ENCODE data around the gene SCARB2.
"Not testable (repeated sequence)": the region's sequence is repeated elsewhere in the genome, so short reads cannot be mapped to it uniquely, and the experiment has no call there.

SCARB2 gene

DNA sequence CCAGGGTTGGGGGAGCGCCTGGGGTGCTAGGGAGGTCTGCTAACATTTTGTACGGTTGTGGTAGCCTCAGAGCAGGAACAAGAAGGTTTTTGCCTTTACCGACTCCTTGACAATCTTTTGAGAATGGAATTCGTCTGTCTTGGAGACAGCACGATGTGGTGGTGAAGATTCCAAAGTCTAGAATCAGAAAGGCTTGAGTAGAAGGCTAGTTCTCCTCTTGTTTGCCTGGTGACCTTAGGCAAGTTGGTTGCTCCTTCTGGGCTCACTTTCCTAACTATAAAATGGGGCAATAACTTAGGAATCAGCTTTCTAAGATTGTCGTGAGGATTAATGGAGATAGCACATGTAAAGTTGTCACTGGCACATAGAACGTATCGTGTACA lies 38.6 kb upstream of the SCARB2 start:
- Histone ChIP-seq H2AK5ac (ENCODE audit: low read length) (no peak overlapping the region), H2BK5ac (ENCODE audit: low read length) (no peak overlapping the region), H3K23ac (ENCODE audit: low read length) (no peak overlapping the region), H3K4me1 (ENCODE audit: control insufficient read depth, low read depth, low read length) (no peaks in the 10 kb centered on the region), H3K18ac (ENCODE audit: low read length) (no peak overlapping the region), H3K27ac (ENCODE audit: low read depth, low read length) (no peak overlapping the region), H3K56ac (ENCODE audit: low read length) (no peak overlapping the region), H3K36me3 (ENCODE audit: control insufficient read depth, insufficient read depth, low read length) (no peaks in the 10 kb centered on the region), H4K5ac (ENCODE audit: low read length) (no peak overlapping the region), H3K79me1 (ENCODE audit: low read length) (no peaks in the 10 kb centered on the region), H3K27me3 (ENCODE audit: insufficient read depth, low read length, poor library complexity) (no peaks in the 10 kb centered on the region), H4K8ac (ENCODE audit: low read depth, low read length) (no peak overlapping the region), H2BK15ac (replicated peaks; ENCODE audit: low read depth) (no peak overlapping the region), H3K4me2 (ENCODE audit: low read length) (no peak overlapping the region), H3K4me3 (ENCODE audit: low read length) (no peak overlapping the region), H3K79me2 (ENCODE audit: control insufficient read depth, insufficient read depth, low read length) (no peaks in the 10 kb centered on the region), H3K4ac (ENCODE audit: low read depth, low read length) (no peak overlapping the region), H2BK120ac (ENCODE audit: low read depth, low read length) (no peak overlapping the region), H3K9ac (ENCODE audit: low read length) (no peak overlapping the region)
- DNase-seq: no peak
- WGBS (ENCODE audit: extremely low coverage, insufficient coverage, low lambda C conversion rate): no CpG with 5 or more reads among the region's 8 CpGs

- Histone ChIP-seq H4K5ac (ENCODE audit: low read length) (no peak within 1 kb of the TSS), H3K4me2 (ENCODE audit: low read length) (peak within 1 kb of the TSS; percentile 34), H4K8ac (ENCODE audit: low read depth, low read length) (no peak within 1 kb of the TSS), H3K27me3 (ENCODE audit: insufficient read depth, low read length, poor library complexity) (no peaks in the 10 kb centered on the region), H3K23ac (ENCODE audit: low read length) (no peak within 1 kb of the TSS), H3K4me1 (ENCODE audit: control insufficient read depth, low read depth, low read length) (no peaks in the 10 kb centered on the region), H3K36me3 (ENCODE audit: control insufficient read depth, insufficient read depth, low read length) (no peaks in the 10 kb centered on the region), H3K18ac (ENCODE audit: low read length) (no peak within 1 kb of the TSS), H3K9ac (ENCODE audit: low read length) (peak within 1 kb of the TSS; percentile 21), H3K4me3 (ENCODE audit: low read length) (peak within 1 kb of the TSS; percentile 24), H3K27ac (ENCODE audit: low read depth, low read length) (no peak within 1 kb of the TSS), H2BK15ac (replicated peaks; ENCODE audit: low read depth) (no peak within 1 kb of the TSS), H2AK5ac (ENCODE audit: low read length) (no peak within 1 kb of the TSS), H3K4ac (ENCODE audit: low read depth, low read length) (no peak within 1 kb of the TSS), H3K79me2 (ENCODE audit: control insufficient read depth, insufficient read depth, low read length) (no peaks in the 10 kb centered on the region), H2BK120ac (ENCODE audit: low read depth, low read length) (no peak within 1 kb of the TSS), H2BK5ac (ENCODE audit: low read length) (no peak within 1 kb of the TSS), H3K56ac (ENCODE audit: low read length) (peak within 1 kb of the TSS; percentile 71), H3K79me1 (ENCODE audit: low read length) (no peaks in the 10 kb centered on the region)
- peak; percentile 94 for DNase-seq
- WGBS (ENCODE audit: extremely low coverage, insufficient coverage, low lambda C conversion rate): no CpG with 5 or more reads among the region's 68 CpGs
Measured at GRCh38 chr4:76251441-76252270, 38.0 kb upstream of the SCARB2 start, which contains the start of gene FAM47E. Gene FAM47E, plus strand, starts transcription at chr4:76251721. Its CDS starts 26 bp downstream, at chr4:76251747.

GRCh38 chr4:76250962-76251361 lies 37.3 kb upstream of the SCARB2 start:
- no peak overlapping the region for H2BK15ac ChIP-seq (replicated peaks; ENCODE audit: low read depth)
- DNase-seq: no peak
- H2BK120ac ChIP-seq (ENCODE audit: low read depth, low read length): no peak overlapping the region
- H3K4me3 ChIP-seq (ENCODE audit: low read length): no peak overlapping the region
- no peak overlapping the region for H2BK5ac ChIP-seq (ENCODE audit: low read length)
- no peaks in the 10 kb centered on the region for H3K36me3 ChIP-seq (ENCODE audit: control insufficient read depth, insufficient read depth, low read length)
- H2AK5ac ChIP-seq (ENCODE audit: low read length): no peak overlapping the region
- H3K4me1 ChIP-seq (ENCODE audit: control insufficient read depth, low read depth, low read length): no peaks in the 10 kb centered on the region
- H4K5ac ChIP-seq (ENCODE audit: low read length): no peak overlapping the region
- H3K79me1 ChIP-seq (ENCODE audit: low read length): no peaks in the 10 kb centered on the region
- no peaks in the 10 kb centered on the region for H3K27me3 ChIP-seq (ENCODE audit: insufficient read depth, low read length, poor library complexity)
- H4K8ac ChIP-seq (ENCODE audit: low read depth, low read length): no peak overlapping the region
- H3K79me2 ChIP-seq (ENCODE audit: control insufficient read depth, insufficient read depth, low read length): no peaks in the 10 kb centered on the region
- no peak overlapping the region for H3K23ac ChIP-seq (ENCODE audit: low read length)
- no peak overlapping the region for H3K56ac ChIP-seq (ENCODE audit: low read length)
- peak overlapping the region; percentile 34 for H3K4me2 ChIP-seq (ENCODE audit: low read length)
- no peak overlapping the region for H3K9ac ChIP-seq (ENCODE audit: low read length)
- no CpG with 5 or more reads among the region's 6 CpGs for WGBS (ENCODE audit: extremely low coverage, insufficient coverage, low lambda C conversion rate)
- no peak overlapping the region for H3K4ac ChIP-seq (ENCODE audit: low read depth, low read length)
- no peak overlapping the region for H3K27ac ChIP-seq (ENCODE audit: low read depth, low read length)
- H3K18ac ChIP-seq (ENCODE audit: low read length): no peak overlapping the region

GRCh38 chr4:76246852-76247251 lies 33.2 kb upstream of the SCARB2 start:
- no peak overlapping the region for H4K8ac ChIP-seq (ENCODE audit: low read depth, low read length)
- H3K23ac ChIP-seq (ENCODE audit: low read length): no peak overlapping the region
- H3K56ac ChIP-seq (ENCODE audit: low read length): no peak overlapping the region
- no peak overlapping the region for H2BK120ac ChIP-seq (ENCODE audit: low read depth, low read length)
- no peak overlapping the region for H4K5ac ChIP-seq (ENCODE audit: low read length)
- no peak overlapping the region for H3K27ac ChIP-seq (ENCODE audit: low read depth, low read length)
- H2BK15ac ChIP-seq (replicated peaks; ENCODE audit: low read depth): no peak overlapping the region
- H3K79me2 ChIP-seq (ENCODE audit: control insufficient read depth, insufficient read depth, low read length): no peaks in the 10 kb centered on the region
- no peak overlapping the region for H2BK5ac ChIP-seq (ENCODE audit: low read length)
- H3K27me3 ChIP-seq (ENCODE audit: insufficient read depth, low read length, poor library complexity): no peaks in the 10 kb centered on the region
- no peaks in the 10 kb centered on the region for H3K79me1 ChIP-seq (ENCODE audit: low read length)
- H3K36me3 ChIP-seq (ENCODE audit: control insufficient read depth, insufficient read depth, low read length): no peaks in the 10 kb centered on the region
- H3K4me2 ChIP-seq (ENCODE audit: low read length): no peak overlapping the region
- DNase-seq: no peak
- no peak overlapping the region for H3K9ac ChIP-seq (ENCODE audit: low read length)
- H3K18ac ChIP-seq (ENCODE audit: low read length): no peak overlapping the region
- H3K4ac ChIP-seq (ENCODE audit: low read depth, low read length): no peak overlapping the region
- H3K4me3 ChIP-seq (ENCODE audit: low read length): no peak overlapping the region
- no peak overlapping the region for H2AK5ac ChIP-seq (ENCODE audit: low read length)
- H3K4me1 ChIP-seq (ENCODE audit: control insufficient read depth, low read depth, low read length): no peaks in the 10 kb centered on the region

- H3K4ac ChIP-seq (ENCODE audit: low read depth, low read length): no peak overlapping the region
- H3K4me3 ChIP-seq (ENCODE audit: low read length): no peak overlapping the region
- H3K18ac ChIP-seq (ENCODE audit: low read length): no peak overlapping the region
- no peak overlapping the region for H4K8ac ChIP-seq (ENCODE audit: low read depth, low read length)
- no peak overlapping the region for H4K5ac ChIP-seq (ENCODE audit: low read length)
- H3K56ac ChIP-seq (ENCODE audit: low read length): no peak overlapping the region
- no peak overlapping the region for H2BK5ac ChIP-seq (ENCODE audit: low read length)
- H3K23ac ChIP-seq (ENCODE audit: low read length): no peak overlapping the region
- H3K27me3 ChIP-seq (ENCODE audit: insufficient read depth, low read length, poor library complexity): no peaks in the 10 kb centered on the region
- no peaks in the 10 kb centered on the region for H3K79me2 ChIP-seq (ENCODE audit: control insufficient read depth, insufficient read depth, low read length)
- DNase-seq: no peak
- no peak overlapping the region for H2BK120ac ChIP-seq (ENCODE audit: low read depth, low read length)
- no peaks in the 10 kb centered on the region for H3K36me3 ChIP-seq (ENCODE audit: control insufficient read depth, insufficient read depth, low read length)
- H2AK5ac ChIP-seq (ENCODE audit: low read length): no peak overlapping the region
- H2BK15ac ChIP-seq (replicated peaks; ENCODE audit: low read depth): no peak overlapping the region
- no peaks in the 10 kb centered on the region for H3K4me1 ChIP-seq (ENCODE audit: control insufficient read depth, low read depth, low read length)
- WGBS (ENCODE audit: extremely low coverage, insufficient coverage, low lambda C conversion rate): no CpG with 5 or more reads among the region's 1 CpG
- no peak overlapping the region for H3K4me2 ChIP-seq (ENCODE audit: low read length)
- no peaks in the 10 kb centered on the region for H3K79me1 ChIP-seq (ENCODE audit: low read length)
- H3K27ac ChIP-seq (ENCODE audit: low read depth, low read length): no peak overlapping the region
- no peak overlapping the region for H3K9ac ChIP-seq (ENCODE audit: low read length)
Measured at GRCh38 chr4:76246025-76246424, 32.4 kb upstream of the SCARB2 start.

DNA sequence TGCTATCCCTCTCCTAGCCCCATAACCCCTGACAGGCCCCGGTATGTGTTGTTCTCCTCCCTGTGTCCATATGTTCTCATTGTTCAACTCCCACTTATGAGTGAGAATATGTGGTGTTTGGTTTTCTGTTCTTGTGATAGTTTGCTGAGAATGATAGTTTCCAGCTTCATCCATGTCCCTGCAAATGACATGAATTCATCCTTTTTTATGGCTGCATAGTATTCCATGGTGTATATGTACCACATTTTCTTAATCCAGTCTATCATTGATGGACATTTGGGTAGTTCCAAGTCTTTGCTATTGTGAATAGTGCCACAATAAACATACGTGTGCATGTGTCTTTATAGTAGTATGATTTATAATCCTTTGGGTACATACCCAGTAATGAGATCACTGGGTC lies 30.3 kb upstream of the SCARB2 start:
- not testable (repeated sequence) for H3K4me2 ChIP-seq (ENCODE audit: low read length); H3K79me2 ChIP-seq (ENCODE audit: control insufficient read depth, insufficient read depth, low read length); H4K5ac ChIP-seq (ENCODE audit: low read length); H3K27me3 ChIP-seq (ENCODE audit: insufficient read depth, low read length, poor library complexity); H3K9ac ChIP-seq (ENCODE audit: low read length); H3K18ac ChIP-seq (ENCODE audit: low read length); H3K4ac ChIP-seq (ENCODE audit: low read depth, low read length); H4K8ac ChIP-seq (ENCODE audit: low read depth, low read length); H2BK5ac ChIP-seq (ENCODE audit: low read length); DNase-seq; H3K36me3 ChIP-seq (ENCODE audit: control insufficient read depth, insufficient read depth, low read length); H2BK15ac ChIP-seq (replicated peaks; ENCODE audit: low read depth); H3K79me1 ChIP-seq (ENCODE audit: low read length); H2BK120ac ChIP-seq (ENCODE audit: low read depth, low read length); H3K4me1 ChIP-seq (ENCODE audit: control insufficient read depth, low read depth, low read length); H3K4me3 ChIP-seq (ENCODE audit: low read length); H3K56ac ChIP-seq (ENCODE audit: low read length); H2AK5ac ChIP-seq (ENCODE audit: low read length); H3K27ac ChIP-seq (ENCODE audit: low read depth, low read length); H3K23ac ChIP-seq (ENCODE audit: low read length)
- no CpG with 5 or more reads among the region's 2 CpGs for WGBS (ENCODE audit: extremely low coverage, insufficient coverage, low lambda C conversion rate)
